Activated T-cell treated with anti-CD3 and anti-CD28 coated beads, Interleukin-2, amount 50 U/mL, for 24 hours (primary cell): ENCODE data around the gene SLC25A29.

Experiments
- DNase-seq: peaks from one replicate; pipeline ENCODE4 v3.0.0-alpha.2; 2020
- H3K27ac Mint-ChIP-seq: 2 replicates; pipeline ENCODE4 v1.8.0; 2020; ENCODE audit warnings: mild to moderate bottlenecking, mixed read lengths
- H3K27me3 Mint-ChIP-seq: 2 replicates; pipeline ENCODE4 v1.8.0; 2020; ENCODE audit warnings: mixed read lengths
- H3K36me3 Mint-ChIP-seq: 2 replicates; pipeline ENCODE4 v1.8.0; 2020; ENCODE audit warnings: low read depth, mixed read lengths
- H3K4me1 Mint-ChIP-seq: 2 replicates; pipeline ENCODE4 v1.8.0; 2020; ENCODE audit warnings: low read depth, mixed read lengths
- H3K4me3 Mint-ChIP-seq: 2 replicates; pipeline ENCODE4 v1.8.0; 2020; ENCODE audit warnings: mild to moderate bottlenecking, moderate library complexity, mixed read lengths
- H3K9me3 Mint-ChIP-seq: 2 replicates; pipeline ENCODE4 v1.8.0; 2020; ENCODE audit warnings: mixed read lengths

Gene SLC25A29

DNA sequence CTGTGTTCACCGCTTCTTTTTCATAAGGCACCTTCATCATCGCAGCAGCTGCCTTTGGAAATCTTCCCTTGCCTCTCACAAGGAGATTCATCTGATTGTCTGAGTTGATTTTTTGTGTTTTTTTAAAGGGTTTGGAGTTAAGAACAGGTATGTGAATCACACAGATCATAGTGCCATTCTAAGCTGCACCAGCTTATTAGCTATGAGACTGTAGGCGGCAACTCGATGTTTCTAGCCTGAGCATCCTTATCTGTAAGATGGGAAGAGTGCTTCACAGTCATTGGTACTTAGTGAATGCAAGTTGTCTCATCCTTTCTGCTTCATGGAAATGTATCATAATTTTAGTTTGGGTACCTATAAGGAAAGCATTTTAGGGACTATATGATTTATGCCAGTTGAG is 32.0 kb downstream of the SLC25A29 start:
- Mint-ChIP-seq H3K27me3 (no peaks in the 10 kb centered on the region), H3K27ac (peak overlapping the region; percentile 73), H3K9me3 (no peaks in the 10 kb centered on the region), H3K4me3 (no peak overlapping the region), H3K36me3 (peaks cover 79% of the 10 kb centered on the region), H3K4me1 (peaks cover 61% of the 10 kb centered on the region)
- no peak for DNase-seq

DNA sequence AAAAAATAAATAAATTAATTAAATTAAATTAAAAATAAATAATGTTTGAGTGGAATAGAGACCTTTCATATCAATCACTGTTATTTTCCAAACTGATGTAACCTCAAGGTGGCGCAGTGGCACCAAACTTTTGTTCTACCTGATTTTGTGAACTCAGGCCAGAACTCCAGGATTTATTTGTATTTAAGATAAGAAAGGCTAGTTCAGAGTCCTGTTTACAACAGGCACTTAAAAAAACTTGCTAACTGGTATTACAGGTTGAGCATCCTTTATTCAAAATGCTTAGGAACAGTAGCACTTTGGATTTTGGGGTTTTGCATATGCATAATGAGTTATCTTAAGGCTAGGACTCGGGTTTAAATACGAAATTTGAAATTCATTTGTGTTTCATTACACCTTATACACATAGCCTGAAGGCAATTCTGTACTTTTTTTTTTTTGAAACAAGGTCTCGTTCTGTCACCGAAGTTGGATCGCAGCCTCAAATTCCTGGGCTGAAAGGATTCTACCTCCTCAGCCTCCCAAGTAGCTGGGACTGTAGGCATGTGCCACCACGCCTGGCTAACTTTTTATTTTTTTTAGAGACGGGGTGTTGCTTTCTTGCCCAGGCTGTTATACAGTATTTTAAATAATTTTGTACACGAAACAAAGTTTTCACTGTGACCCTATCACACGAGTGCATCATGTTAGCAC is 34.9 kb downstream of the SLC25A29 start:
- Mint-ChIP-seq H3K27ac (no peak overlapping the region), H3K27me3 (no peaks in the 10 kb centered on the region), H3K9me3 (no peaks in the 10 kb centered on the region), H3K4me1 (peaks cover 65% of the 10 kb centered on the region), H3K36me3 (peaks cover 77% of the 10 kb centered on the region), H3K4me3 (no peak overlapping the region)
- DNase-seq, result no peak

DNA sequence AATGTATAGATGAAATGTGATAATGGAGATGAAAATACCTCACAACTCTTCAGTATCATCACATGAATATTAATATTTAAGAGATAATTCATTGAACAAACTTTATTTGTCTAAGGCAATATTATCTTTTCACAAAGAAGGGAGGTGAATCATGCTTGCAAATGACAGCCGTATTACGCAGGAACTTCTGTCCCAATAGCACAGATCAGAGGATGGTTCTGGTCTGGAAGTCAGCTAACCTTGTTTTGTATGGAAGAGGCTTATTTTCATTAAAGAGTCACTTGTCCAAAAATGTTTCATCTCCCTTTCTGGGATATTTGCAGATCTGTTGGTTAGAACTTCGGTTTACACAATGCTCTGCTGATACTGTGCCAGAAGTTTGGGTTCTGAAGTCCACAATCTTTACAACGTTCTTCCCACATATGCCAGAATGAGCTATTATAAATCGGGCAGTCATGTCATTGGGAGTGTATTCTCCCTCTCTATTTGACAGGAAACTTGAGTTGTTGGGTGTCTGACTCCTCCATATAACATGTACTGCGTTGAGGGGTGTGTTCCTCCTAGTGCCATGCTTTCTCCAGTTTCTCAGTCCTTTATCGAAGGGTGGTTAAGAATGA is 37.5 kb downstream of the SLC25A29 start:
- H3K4me1 Mint-ChIP-seq, result peaks cover 59% of the 10 kb centered on the region
- no peaks in the 10 kb centered on the region for H3K9me3 Mint-ChIP-seq
- peak overlapping the region; percentile 0 for H3K27ac Mint-ChIP-seq
- H3K36me3 Mint-ChIP-seq, result peaks cover 78% of the 10 kb centered on the region
- DNase-seq, result no peak
- H3K27me3 Mint-ChIP-seq, result no peaks in the 10 kb centered on the region
- H3K4me3 Mint-ChIP-seq, result no peak overlapping the region

DNA sequence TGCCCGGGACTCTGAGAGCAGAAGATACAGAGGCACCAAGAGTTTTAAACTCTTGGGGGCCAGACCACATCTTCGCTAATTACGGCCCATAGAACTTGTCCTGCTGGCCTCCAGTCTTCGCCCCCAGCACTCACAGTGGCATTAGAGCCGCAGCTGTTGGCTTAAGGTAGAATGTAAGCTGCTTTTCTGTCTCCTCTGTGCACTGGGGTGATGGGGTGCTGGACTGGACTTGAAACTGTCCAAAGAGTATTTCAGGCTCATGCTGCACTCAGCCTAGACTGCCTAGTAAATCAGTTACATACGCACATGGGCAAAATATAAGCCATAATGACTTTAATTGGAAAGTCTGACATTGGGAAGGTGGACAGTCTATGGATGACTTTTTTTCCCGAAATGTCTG is 38.3 kb downstream of the SLC25A29 start:
- Mint-ChIP-seq H3K4me3 (no peak overlapping the region), H3K27me3 (no peaks in the 10 kb centered on the region), H3K27ac (peak overlapping the region; percentile 60), H3K36me3 (peaks cover 80% of the 10 kb centered on the region), H3K4me1 (peaks cover 62% of the 10 kb centered on the region), H3K9me3 (no peaks in the 10 kb centered on the region)
- DNase-seq, result no peak

DNA sequence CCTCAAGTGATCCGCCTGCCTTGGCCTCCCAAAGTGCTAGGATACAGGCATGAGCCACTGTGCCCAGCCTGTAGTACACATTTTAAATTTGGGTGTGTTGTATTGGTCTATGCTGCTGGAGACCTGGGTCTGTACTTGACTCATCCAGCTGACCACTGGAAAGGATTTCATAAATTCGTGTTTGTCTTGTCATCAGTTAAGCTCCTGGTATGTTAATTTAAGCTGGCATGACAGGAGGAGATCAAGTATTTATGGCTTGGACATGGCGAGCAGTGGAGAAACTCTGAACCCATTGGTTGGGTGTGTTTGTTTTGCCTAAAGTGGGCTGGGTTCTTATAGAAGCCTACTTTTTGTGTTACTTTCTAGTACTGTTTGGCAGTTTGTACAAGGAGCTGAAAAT is 43.1 kb downstream of the SLC25A29 start:
- H3K27ac Mint-ChIP-seq, result peak overlapping the region; percentile 90
- no peak overlapping the region for H3K4me3 Mint-ChIP-seq
- H3K27me3 Mint-ChIP-seq, result no peaks in the 10 kb centered on the region
- H3K4me1 Mint-ChIP-seq, result peaks cover 86% of the 10 kb centered on the region
- peaks cover 71% of the 10 kb centered on the region for H3K36me3 Mint-ChIP-seq
- H3K9me3 Mint-ChIP-seq, result no peaks in the 10 kb centered on the region
- DNase-seq, result no peak

DNA sequence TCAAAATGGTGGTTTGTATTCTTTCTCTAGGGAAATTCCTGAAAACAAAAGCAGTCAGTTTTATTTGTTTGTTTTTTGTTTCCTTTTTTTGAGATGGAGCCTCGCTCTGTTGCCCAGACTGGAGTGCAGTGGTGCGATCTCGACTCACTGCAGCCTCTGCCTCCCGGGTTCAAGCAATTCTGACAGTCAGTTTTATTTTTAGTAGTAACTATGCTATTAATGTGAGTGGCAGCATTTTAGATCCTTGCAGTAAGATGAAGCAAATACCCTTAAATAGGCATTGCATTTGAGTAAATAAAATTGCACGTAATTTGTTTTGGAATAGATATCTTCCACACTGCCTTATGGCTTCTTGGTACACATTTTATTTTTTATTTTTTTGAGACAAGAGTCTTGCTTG is 43.7 kb downstream of the SLC25A29 start:
- DNase-seq, result no peak
- H3K4me3 Mint-ChIP-seq, result no peak overlapping the region
- H3K27ac Mint-ChIP-seq, result peak overlapping the region; percentile 90
- H3K4me1 Mint-ChIP-seq, result peaks cover 86% of the 10 kb centered on the region
- peaks cover 66% of the 10 kb centered on the region for H3K36me3 Mint-ChIP-seq
- no peaks in the 10 kb centered on the region for H3K27me3 Mint-ChIP-seq
- no peaks in the 10 kb centered on the region for H3K9me3 Mint-ChIP-seq

DNA sequence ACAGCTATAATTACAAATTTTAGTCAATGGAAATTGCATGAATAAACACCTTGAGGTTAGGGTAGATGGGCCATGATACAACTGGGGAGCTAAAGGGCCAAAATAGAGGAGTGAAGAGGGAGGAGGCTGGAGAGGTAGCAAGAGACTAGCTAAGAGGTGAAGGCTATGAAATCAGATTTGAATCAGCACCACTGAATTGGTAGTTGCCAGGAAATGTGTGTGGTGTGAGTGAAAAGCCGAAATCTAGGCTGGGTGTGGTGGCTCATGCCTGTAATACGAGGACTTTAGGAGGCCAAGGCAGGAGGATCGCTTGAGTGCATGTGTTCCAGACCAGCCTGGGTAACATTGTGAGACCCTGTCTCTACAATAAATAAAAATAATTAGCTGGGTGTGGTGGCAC is 44.6 kb downstream of the SLC25A29 start:
- Mint-ChIP-seq H3K4me3 (peak overlapping the region; percentile 21), H3K36me3 (peaks cover 65% of the 10 kb centered on the region), H3K4me1 (peaks cover 87% of the 10 kb centered on the region), H3K27me3 (no peaks in the 10 kb centered on the region), H3K9me3 (no peaks in the 10 kb centered on the region), H3K27ac (peak overlapping the region; percentile 90)
- no peak for DNase-seq

DNA sequence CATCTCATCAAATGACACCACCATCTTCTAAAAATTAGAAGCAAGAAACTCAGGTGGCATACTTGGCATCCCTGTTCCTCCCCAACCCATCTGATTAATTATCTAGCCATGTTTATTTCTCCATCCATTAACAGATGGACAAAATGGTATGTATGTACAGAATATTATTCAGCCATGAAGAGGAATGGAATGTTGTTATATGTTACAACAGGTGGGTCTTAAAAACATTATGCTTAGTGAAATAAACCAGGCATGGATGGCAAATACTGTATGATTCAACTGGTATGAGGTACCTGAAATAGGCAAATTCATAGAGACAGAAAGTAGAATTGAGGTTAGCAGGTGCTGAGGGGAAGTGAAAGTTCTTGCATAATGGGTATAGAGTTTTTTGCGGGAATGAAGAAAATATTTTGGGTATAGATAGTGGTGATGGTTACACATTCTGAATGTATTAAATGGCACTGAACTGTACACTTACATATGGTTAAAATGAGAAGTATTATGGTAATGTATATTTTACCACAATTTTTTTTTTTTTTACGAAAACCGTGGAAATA is 49.8 kb downstream of the SLC25A29 start:
- Mint-ChIP-seq H3K9me3 (no peaks in the 10 kb centered on the region), H3K36me3 (peaks cover 46% of the 10 kb centered on the region), H3K4me3 (no peak overlapping the region), H3K27me3 (no peaks in the 10 kb centered on the region), H3K4me1 (peaks cover 86% of the 10 kb centered on the region), H3K27ac (peak overlapping the region; percentile 86)
- DNase-seq, result no peak

DNA sequence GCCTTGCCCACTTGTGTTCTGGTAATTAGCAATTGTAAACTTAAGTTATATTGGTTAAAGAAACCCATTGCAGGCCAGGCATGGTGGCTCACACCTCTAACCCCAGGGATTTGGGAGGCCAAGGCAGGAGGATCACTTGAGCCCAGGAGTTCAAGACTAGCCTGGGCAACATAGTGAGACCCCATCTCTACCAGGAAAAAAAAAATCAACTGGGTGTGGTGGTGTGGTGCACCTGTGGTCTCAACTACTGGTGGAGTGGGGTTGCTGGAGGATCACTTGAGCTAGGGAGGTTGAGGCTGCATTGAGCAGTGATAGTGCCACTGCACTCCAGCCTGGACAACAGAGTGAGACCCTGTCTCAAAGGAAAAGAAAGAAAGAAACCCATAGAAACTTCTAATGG is 53.6 kb downstream of the SLC25A29 start:
- peak overlapping the region; percentile 73 for H3K27ac Mint-ChIP-seq
- H3K4me1 Mint-ChIP-seq, result peaks cover 79% of the 10 kb centered on the region
- H3K36me3 Mint-ChIP-seq, result peaks cover 61% of the 10 kb centered on the region
- no peaks in the 10 kb centered on the region for H3K27me3 Mint-ChIP-seq
- no peaks in the 10 kb centered on the region for H3K9me3 Mint-ChIP-seq
- H3K4me3 Mint-ChIP-seq, result no peak overlapping the region
- DNase-seq, result no peak

DNA sequence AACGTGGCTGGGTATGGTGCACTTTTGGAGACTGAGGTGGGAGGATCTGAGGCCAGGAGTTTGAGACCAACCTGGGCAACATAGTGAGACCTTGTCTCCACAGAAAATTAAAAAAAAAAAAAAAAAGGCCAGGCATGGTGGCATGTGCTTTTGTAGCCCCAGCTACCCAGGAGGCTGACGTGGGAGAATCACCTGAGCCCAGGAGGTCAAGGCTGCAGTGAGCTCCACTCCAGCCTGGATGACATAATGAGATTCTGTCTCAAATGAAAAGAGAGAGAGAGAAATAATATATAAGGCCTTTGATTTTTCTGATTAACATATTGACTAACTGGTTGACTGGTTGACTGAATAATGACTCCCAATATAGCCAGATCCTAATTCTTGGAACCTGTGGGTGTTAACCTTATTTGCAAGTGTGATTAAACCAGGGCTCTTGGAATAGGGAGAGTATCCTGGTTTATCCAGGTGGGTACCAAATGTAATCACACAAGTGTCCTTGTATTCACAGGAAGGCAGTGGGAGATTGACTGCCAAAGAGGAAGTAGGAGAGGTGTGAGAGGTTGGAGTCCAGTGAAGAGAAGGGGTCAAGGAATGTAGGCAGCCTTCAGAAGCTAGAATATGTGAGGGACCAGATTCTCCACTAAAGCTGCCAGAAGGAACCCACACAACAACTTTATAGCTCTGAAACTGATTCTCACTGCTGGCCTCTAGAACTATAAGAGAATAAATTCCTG is 55.3 kb downstream of the SLC25A29 start:
- no peak overlapping the region for H3K4me3 Mint-ChIP-seq
- H3K36me3 Mint-ChIP-seq, result peaks cover 57% of the 10 kb centered on the region
- no peaks in the 10 kb centered on the region for H3K27me3 Mint-ChIP-seq
- H3K9me3 Mint-ChIP-seq, result no peaks in the 10 kb centered on the region
- DNase-seq, result no peak
- peaks cover 79% of the 10 kb centered on the region for H3K4me1 Mint-ChIP-seq
- H3K27ac Mint-ChIP-seq, result peak overlapping the region; percentile 47

DNA sequence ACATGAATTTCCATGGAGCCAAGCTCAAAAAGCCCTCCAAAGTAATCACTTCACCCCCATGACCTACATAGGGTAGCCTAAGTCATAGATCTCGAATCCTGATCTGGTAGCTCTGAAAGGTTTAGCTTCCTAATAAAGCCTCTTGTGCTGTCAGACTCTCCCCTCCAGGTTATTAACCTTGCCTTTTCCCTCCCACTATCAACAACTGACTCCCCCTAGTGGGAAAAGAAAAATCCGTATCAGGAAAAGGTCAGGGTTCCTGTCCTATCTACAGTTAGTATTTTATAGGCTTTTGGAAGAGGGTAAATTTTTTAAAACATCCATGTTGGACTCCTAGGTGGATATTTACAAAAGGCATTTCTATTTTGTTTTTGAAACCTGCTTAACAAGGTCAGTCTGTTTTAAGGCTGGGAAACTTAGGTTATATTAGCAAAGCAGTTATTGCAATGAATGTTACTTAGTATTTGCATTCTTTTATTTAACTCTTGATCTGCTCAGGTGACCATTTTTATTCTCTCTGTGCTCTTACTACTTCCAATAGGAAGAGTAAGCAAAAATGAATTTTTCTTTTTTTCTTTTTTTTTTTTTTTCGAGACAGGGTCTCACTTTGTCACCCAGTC is 59.3 kb downstream of the SLC25A29 start:
- no peak for DNase-seq
- Mint-ChIP-seq H3K4me1 (peaks cover 80% of the 10 kb centered on the region), H3K27me3 (no peaks in the 10 kb centered on the region), H3K9me3 (no peaks in the 10 kb centered on the region), H3K27ac (peak overlapping the region; percentile 76), H3K36me3 (peaks cover 65% of the 10 kb centered on the region), H3K4me3 (peak overlapping the region; percentile 13)

DNA sequence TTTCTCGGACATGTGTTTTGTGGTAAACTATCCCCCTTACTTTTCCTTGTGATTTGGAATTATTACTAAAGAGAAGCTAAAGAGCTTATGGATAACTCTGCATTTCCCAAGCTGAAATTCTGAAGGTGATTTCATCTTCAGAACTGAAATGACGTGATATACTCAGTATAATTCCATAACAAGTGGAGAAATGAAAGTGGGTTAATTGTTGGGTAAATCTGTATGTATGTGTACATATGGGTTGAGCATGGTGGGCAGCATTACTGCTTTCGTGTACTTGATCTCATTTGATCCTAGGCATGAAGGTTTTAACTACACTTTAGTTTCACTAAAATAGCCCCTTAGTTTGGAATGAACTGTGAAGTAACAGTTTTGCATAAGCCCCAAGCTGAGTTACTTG is 63.2 kb downstream of the SLC25A29 start:
- Mint-ChIP-seq H3K36me3 (peaks cover 65% of the 10 kb centered on the region), H3K4me1 (peaks cover 59% of the 10 kb centered on the region), H3K27me3 (no peaks in the 10 kb centered on the region), H3K9me3 (no peaks in the 10 kb centered on the region), H3K27ac (peak overlapping the region; percentile 96), H3K4me3 (peak overlapping the region; percentile 92)
- DNase-seq, result no peak

DNA sequence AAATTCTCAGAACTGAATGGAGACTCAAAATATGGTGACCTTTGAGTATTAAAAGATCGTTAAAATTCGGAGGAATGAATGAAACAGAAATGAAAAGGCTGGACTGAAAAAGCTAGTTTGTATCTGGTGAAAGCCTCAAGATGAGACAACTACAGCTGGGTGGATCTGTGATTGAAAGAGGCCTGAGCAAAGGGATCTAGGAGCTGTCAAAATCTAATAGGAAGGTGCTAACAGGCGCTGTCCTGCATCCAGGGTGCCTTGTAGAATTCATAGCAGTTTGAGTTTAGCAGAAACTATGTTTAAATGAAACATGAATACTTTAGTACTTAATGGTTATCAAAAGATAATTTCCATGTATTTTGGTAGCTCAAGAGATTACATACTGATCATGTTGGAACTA is 65.0 kb downstream of the SLC25A29 start:
- peak overlapping the region; percentile 96 for H3K27ac Mint-ChIP-seq
- no peaks in the 10 kb centered on the region for H3K9me3 Mint-ChIP-seq
- peaks cover 67% of the 10 kb centered on the region for H3K36me3 Mint-ChIP-seq

More for the DNA sequence above, 65.0 kb downstream of the SLC25A29 start:
- Mint-ChIP-seq H3K4me1 (peaks cover 56% of the 10 kb centered on the region), H3K27me3 (no peaks in the 10 kb centered on the region), H3K4me3 (peak overlapping the region; percentile 92)
- no peak for DNase-seq
